GM13976 (cell line): ENCODE results near the gene RNF113B.

Experiments used
- DNase-seq: peaks from one replicate; pipeline ENCODE4 v3.0.0; 2012; ENCODE audit warnings: low spot score
- CTCF ChIP-seq: IDR thresholded peaks from 2 replicates; pipeline ENCODE4 v1.5.1; 2012; ENCODE audit warnings: borderline replicate concordance, mild to moderate bottlenecking; ENCODE audit not compliant: insufficient read depth; ENCODE audit errors: extremely low read depth, missing control alignments, control extremely low read depth
- in situ Hi-C: fragments of 300-500 bp; cut with MboI; formaldehyde crosslinking; loops from one replicate; pipeline ENCODE4 v1.12.0; 2022; ENCODE audit warnings: low sequenced_read_pairs, mixed read lengths, inconsistent platforms; ENCODE audit not compliant: unreplicated experiment

The RNF113B gene

GRCh38 chr13:98199480-98199879, 22.4 kb upstream of the RNF113B start:
- TF ChIP-seq CTCF: no peak
- in situ Hi-C loops: no loop called here
- DNase-seq: no peak

GRCh38 chr13:98198683-98199082, 21.6 kb upstream of the RNF113B start:
- TF ChIP-seq CTCF: no peak
- in situ Hi-C loops: no loop called here
- DNase-seq: no peak

GRCh38 chr13:98195054-98195791, 18.2 kb upstream of the RNF113B start:
- TF ChIP-seq CTCF: no peak
- in situ Hi-C loops: no loop called here
- no peak for DNase-seq

GRCh38 chr13:98192008-98192407, 14.9 kb upstream of the RNF113B start:
- in situ Hi-C loops: no loop called here
- DNase-seq: no peak

GRCh38 chr13:98190889-98191444, 13.9 kb upstream of the RNF113B start:
- in situ Hi-C loops: no loop called here
- DNase-seq: no peak
- TF ChIP-seq CTCF: no peak

More at GRCh38 chr13:98192008-98192407, 14.9 kb upstream of the RNF113B start:
- no peak for TF ChIP-seq CTCF

- no peak for DNase-seq
- TF ChIP-seq CTCF: no peak
- in situ Hi-C loops: no loop called here
Measured at GRCh38 chr13:98189841-98190505, 12.9 kb upstream of the RNF113B start.
